HG03025 (cell line): Measurements from ENCODE around the gene FOXN3.

ENCODE experiments used
- ATAC-seq: cut with Tn5 transposase; IDR thresholded peaks from one replicate; pipeline ENCODE4 v1.9.1; 2021; ENCODE audit warnings: mild to moderate bottlenecking, moderate library complexity; ENCODE audit not compliant: unreplicated experiment, low FRiP score

FOXN3 gene, protein sequence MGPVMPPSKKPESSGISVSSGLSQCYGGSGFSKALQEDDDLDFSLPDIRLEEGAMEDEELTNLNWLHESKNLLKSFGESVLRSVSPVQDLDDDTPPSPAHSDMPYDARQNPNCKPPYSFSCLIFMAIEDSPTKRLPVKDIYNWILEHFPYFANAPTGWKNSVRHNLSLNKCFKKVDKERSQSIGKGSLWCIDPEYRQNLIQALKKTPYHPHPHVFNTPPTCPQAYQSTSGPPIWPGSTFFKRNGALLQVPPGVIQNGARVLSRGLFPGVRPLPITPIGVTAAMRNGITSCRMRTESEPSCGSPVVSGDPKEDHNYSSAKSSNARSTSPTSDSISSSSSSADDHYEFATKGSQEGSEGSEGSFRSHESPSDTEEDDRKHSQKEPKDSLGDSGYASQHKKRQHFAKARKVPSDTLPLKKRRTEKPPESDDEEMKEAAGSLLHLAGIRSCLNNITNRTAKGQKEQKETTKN

DNA sequence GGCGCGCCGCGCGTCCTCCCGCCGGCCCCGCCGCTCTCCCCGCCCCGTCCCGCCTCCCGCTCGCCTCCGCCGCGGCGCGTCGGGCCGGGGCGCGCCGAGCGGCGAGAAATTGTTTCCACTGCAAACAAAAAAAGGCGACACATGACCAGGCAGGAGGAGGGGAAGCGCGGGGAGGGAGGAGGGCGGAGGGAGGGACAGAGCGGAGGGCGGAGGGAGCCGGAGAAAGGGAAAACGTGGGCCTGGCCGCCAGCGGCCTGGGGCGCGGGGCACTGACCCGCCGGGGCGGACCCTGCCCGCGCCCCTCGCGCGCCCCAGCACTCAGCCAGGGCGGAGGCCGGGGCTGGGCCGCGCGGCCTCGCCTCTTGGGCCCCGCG is at the start of gene FOXN3:
Gene FOXN3 (minus strand): TSS at position 143 of the 374 bp plus-strand sequence. CDS start 4,757 bp downstream, outside the sequence.
- peak; percentile 41 for ATAC-seq

DNA sequence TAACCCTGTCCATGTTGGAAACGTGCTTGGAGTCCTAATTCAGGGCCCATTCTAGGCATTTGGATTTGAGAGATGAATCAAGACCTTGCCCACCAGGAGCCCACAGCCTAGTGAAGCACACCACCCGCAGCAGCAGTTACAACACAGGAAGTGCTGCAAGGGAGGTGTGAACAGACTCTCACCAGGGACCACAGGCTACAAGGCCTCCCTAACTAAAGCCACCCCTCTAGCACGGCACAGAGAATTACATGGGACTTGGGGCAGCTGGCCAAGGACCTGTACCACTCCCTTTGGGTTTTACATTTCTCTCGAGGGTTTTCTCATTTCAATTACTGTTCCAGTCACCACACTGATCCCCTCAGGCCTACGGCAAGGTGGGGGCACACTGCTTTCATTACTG is 49.5 kb upstream of the FOXN3 start:
- no peak for ATAC-seq

DNA sequence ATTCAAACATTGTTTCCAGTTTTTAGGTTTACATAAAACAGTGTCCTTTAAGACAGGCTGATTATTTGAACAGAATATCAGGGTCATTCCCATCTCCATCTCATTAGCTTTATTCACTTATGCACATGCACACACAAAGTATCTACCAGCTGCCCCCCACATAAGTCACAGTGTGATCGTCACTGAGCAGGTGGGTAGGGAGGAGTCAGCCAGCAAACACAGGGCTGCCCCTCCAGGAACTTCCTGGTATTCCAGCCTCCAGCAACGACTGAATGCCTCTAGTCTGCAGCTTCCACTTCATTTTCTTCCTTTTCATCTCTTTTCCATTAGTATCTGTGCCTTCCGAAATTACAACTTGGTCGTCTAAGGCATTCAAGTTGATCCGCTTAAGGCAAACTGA is 48.8 kb upstream of the FOXN3 start:
- no peak for ATAC-seq

DNA sequence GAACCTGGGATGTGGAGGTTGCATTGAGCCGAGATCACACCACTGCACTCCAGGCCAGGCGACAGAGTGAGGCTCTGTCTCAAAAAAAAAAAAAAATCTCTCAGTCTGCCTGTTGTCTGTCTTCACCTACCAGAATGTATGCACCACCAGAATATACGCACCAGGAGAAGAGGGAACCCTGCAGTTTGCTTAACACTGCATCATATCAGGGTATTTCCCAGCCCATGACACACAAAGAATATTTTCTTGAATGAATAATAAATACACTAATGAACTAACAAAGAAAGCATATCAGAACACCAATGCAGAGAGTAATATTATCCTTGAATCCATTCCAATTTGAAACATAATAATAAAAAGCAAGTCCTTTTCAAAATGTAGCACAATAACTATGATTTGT is 44.2 kb upstream of the FOXN3 start:
- no peak for ATAC-seq

DNA sequence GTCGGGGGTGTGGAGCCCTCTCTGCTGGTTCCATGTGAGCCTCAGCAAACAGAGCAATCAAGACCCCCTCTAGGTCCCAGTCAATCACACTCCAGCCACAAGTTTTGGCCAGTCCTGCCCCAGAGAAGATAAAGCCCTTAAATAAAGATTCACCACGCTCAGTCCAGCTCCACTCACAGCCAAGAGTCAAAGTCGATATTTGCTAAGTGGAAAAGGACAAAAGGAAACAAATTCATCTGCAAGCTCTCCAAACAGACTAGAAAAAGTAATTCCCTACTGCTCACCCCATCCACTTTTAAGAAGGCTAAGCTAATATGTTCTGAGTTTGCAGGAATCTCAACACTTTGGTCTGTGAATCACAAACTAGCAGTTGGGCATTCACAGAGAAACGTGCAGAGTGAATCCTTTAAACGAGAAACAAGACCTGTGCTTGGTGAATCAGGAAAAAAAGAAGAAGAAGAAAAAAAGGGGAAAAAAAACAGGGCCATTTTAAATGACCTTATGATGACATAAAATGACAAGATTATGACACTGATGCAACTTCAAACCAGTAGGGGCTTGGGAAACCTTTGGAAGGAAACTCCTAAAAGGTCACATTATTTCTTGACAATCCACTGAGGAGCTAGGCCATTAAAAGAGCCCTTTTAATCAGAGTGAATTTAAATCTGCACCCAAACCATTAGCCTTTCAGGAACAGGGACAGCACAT is 41.8 kb upstream of the FOXN3 start:
- no peak for ATAC-seq

DNA sequence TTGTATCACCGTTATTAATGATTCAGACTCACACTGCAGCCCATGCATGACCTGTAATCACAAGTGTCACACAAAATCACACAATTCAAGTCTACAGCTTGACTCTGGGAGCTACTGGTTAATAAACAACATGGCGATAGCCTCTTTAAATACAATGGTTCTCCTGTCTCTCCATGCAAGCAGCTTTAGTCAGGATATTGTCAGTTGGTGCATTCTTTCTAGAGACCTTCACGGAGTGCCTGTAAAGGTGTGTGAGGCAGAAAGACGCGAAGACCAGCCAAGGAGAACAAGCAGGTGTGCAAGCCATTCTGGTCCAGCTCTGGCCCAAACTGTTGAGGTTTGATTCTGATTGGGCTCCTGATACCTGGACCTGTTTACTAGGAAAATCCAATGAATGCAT is 40.0 kb upstream of the FOXN3 start:
- no peak for ATAC-seq

DNA sequence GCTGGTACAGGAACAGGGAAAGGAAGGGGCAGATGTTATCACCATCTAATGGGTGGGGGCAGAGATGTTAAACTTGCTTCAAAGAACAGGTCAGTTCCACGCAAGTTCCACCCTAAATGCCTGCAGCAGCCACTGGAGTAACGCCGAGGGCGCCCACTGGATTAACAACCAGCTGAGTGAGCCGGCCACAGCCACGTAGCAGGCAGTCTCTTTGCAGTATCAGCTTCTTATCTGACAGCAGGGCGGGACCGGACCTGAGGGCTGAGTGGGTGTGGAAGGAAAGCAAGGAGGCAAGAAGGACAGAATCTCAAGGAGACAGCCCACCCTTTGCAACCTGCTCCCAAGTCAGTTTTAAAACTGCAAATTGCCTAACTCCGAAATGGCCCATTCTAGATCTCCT is 38.4 kb upstream of the FOXN3 start:
- ATAC-seq = no peak

DNA sequence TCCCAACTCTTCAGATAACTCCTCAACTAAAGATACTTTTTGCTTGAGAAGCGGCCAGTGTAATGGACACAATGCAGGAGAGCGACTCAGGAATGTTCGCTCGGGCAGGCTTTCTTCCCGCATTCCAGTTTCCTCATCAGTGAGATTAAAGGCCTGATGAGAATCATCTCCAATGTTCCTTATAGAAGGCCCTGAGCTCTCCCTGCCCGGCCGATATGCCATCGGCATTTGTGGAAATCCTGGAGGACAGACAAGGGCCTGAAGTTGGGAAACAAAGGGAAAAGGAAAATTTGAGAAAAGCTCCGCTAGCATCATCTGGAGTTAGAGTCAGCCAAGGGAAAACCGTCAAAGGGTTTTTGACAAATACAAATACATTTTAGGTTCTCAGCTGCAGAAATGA is 38.0 kb upstream of the FOXN3 start:
- ATAC-seq = no peak

DNA sequence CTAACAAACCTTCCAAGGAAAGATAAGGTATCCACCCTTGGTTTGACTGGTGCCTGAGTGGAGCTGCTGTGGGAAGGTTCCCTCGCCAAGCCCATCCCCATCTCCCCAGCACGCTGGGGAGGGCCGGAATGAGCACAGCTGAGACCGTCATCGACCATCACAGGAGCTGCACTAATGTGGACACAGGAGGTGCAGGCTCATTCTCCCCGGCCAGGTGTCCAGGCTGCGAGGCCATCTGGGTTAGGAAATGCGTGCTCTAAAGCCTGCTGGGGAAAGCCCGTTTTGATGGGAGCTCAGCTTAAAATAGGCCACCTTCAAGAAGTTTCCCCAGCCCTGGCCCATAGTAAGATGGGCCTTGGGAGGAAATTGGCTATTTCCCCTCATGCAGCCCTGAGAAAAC is 35.2 kb upstream of the FOXN3 start:
- no peak for ATAC-seq

DNA sequence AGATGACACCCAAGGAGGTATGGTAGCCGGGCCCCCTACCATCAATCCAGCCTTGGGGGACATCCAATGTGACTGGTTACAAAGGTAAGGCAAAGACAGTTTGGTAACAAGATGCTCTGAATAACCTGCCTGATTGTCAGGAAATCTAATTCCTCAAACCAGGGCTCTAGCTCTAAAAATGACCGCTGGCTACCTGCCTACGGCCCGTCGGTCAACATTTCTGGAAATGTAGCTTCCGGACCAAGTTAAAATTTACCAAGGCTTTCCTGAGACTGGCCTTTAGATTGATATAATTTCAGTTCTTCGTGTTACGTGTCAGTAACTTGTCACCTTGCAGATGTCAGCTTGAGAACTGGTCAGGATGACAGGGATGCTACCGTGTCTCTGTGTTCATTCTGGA is 34.2 kb upstream of the FOXN3 start:
- no peak for ATAC-seq

DNA sequence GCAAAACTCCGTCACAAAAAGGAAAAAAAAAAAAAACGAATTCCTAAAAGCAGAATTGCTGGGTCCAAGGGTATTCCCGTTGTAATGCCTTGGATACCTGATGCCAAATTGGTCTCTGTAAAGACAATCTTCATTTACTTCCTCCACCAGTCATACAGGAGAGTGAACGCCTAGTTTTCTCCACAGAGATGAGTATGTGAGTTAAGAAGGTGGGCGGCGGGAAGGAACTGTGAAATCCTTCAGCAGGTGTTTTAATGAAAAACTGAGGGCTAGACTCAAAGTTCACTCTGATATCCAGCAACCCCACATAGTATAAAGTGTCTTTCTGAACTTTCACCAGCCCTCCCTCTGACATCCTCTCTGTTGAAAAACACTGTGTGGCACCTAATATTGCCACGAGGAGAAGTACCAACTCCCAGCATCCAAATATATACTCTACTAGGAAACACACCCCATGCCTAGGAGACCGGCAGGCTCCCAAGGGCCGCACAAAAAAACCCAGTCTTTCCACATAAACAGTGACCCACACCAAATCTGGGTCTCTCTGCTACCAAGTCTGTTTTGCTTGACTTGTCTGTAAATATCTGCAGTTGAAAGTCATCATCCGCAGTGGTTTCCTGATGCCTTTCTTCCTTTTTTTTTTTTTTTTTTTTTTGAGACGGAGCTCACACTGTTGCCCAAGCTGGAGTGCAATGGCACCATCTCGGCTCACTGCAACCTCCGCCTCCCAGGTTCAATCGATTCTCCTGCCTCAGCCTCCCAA is 30.3 kb upstream of the FOXN3 start:
- no peak for ATAC-seq

DNA sequence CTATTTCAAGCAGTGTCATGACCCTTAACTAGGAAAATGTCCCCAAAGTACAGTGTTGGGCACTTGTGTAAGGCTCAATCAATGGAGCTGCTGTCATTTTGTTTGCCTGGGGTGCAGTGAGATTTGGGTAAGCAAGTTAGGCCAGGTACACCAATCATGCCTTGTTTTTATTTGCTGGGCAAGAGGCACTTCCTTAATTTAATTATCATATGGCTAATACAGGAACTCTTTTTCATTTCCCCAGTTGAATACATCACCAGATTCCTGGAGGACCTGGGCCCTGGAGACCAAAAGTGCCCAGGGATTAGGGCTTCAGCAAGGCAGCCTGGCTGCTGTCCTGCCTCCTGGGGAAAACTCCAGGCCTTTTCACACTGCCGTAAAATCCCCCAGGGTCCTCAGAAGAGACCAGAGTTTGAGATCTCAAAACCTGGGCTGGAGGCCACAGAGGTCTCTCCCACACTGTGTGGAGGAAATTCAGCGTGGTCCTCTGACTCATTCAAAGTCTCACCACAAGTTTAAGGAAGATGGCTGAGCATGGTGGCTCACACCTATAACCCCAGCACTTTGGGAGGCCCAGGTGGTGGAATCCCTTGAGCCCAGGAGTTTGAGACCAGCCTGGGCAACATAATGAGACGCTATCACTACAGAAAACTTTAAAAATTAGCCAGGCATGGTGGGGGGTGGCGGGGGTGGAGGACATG is 28.4 kb upstream of the FOXN3 start:
- ATAC-seq = no peak

DNA sequence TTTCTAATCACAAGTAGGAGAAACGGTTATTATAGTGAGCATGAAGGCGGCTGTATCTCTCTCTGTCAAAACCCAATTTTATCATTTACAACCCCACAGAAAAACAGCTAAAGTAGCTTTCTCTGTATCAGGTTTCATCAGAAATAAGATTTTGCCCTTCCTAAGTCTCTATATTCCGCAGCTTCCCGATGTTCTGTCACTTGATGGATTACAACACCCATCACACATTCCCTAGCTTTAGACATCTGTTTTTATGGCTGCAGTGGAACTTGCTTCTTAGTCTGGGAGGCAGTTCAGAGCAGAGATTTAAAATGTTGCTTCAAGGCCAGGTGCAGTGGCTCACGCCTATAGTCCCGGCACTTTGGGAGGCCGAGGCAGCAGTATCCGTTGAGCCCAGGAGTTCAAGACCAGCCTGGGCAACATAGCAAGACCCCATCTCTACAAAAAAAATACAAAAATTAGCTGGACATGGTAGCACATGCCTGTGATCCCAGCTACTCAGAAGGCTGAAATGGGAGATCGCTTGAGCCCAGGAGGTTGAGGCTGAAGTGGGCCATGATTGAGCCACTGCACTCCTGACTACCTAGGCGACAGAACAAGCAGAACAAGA is 27.6 kb upstream of the FOXN3 start:
- ATAC-seq = no peak

DNA sequence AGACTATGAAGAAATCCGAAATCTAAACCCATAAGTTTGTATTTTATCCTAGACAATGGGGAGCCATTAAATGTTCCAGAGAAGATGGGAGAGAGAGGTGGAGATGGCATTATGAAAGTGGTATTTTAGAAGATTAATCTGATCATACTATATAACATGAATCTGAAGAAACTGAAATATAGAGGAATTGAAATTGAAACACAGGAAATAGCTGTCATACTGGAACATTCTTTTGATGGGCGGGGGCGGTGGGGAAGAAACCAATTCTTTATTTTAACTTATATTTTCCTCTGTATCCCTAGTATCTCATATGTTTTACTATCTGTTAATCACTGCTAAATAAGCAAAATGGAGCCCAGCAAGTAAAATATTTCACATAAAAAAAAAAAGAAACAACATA is 27.0 kb upstream of the FOXN3 start:
- no peak for ATAC-seq

DNA sequence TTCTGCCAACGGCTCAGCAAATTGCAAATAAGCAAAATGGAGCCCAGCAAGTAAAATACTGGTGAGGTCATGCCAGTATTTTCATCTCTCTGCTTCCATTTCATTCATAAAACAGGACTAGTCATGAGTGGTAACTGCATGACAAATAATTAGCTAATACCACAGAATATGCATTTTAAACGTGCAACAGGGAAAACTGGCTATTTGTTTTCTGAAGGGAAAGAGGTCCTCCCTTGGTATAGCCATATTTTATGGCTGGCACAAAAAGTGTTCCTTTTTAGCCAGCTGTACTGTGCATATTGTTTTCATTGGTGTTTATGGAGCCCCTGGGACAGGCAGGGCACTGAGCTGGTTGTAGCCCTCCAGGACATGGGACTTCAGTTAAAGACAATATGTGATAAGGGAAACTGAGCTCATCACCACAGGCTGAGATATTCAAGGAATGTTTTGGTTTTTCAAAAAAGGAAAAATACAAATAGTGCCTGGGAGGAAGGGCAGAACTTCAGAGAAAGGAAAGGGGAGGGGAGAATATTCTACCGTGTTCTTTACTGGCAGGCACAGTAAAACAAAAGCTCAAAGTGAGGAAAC is 26.1 kb upstream of the FOXN3 start:
- no peak for ATAC-seq

DNA sequence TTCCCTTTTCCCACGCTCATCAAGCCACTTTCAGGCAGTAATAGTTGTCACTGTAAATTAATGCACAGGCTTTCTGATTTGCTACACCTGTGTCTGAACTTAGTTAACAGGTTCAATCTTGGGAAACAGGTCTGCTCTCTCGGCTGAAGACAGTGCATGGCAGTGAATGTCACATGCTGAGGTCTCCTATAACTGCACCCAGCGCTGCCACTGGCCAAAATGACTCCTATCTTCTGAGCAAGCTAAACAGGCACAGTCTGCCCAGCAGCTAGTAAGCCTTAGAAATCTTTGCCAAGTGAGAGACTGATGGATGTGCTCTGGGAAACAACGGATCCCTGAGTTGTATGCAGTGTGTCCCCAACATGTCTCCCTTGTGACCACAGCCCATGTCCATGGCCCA is 25.2 kb upstream of the FOXN3 start:
- ATAC-seq = no peak

DNA sequence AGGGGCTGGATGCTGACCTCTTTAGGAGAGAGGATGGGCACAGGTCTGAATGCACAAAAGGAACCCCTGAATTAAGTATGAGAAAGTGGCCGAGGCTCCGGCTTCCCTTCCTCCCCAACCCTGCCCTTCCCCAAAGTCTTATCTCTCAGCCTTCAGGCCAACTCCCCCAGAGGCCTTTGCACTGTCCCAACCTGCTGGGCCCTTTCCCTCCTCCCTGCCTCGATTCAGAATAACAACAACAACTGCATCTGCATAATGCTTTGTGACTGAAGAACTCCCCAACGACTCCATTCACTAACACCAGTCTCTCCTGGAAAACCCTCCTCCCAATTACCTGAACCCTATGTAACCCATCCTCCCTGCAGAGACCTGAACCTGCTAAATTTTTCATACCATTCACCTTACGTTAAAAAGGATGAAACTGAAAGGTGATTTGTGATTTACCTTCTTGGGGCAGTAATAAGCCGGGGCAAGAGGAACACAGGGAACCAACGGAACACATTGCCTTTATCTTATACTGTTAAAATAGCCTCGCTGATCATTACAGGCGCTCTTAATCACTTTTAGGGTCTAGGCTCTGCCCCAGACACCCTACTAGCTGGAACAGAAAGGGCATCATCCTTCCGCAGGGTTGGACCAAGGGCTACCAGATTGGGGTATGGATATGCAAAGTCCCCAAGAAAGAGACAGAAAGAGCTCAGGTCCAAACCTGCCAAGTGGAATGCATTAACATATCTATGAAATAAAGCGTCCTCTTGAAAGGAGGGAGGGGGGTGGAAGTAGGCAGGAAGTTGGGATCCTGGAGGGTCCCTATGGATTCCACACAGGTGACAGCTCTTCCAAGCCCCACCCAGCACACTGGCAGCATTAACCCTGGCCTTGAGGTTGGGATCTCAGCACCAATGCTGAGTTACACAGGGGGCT is 24.2 kb upstream of the FOXN3 start:
- no peak for ATAC-seq

DNA sequence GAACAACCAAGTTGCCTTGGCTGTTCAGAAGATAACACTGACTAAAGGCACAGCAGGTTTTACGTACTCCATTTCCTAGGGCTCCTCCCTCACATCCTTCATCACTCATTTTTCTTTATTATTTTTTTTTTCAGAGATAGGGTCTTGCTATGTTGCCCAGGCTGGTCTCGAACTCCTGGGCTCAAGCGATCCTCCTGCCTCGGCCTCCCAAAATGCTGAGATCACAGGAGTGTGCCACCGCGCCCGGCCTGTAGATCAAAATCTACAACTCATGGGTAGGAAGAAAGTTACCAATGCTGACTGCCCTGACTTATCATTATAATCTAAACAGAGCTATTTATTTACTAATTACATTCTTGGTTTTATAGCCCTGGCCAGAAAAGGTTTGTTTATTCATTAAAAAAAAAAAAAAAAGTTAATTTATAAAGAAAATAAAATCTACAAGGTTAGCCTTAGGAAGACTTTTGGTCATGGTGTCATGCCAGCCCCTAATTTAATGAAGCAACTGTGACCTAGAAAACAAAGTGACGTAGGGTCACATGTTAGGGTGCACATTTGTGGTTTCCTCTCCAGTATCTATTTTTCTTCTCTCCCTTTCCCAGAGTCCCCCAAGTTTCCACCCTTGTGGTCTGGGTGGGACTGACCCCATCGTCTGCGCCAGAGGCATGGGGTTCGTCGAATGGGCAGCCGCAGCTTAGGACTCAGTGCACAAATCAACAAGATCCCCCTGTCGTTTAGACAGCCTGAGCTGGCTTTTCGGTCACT is 19.0 kb upstream of the FOXN3 start:
- no peak for ATAC-seq
